GM10248 (cell line): Measurements from ENCODE around the gene LGALS12.

ENCODE experiments used
- CTCF ChIA-PET: fragments of 300-600 bp; sonication (Branson Sonifier 250); formaldehyde crosslinking; extraction: SDS; loops from one replicate; lab custom pipeline; 2021; ENCODE audit warnings: antibody characterized with exemption; lab: Yijun Ruan, JAX
- POLR2A ChIA-PET: fragments of 350-650 bp; sonication (Branson Sonifier 250); formaldehyde crosslinking; extraction: SDS; loops from one replicate; lab custom pipeline; 2020; ENCODE audit warnings: antibody characterized with exemption; lab: Yijun Ruan, JAX
- DNase-seq: peaks from one replicate; pipeline ENCODE4 v3.0.0; 2012; ENCODE audit errors: extremely low spot score
- CTCF ChIP-seq: IDR thresholded peaks from 2 replicates; pipeline ENCODE4 v1.5.1; 2012; ENCODE audit warnings: mild to moderate bottlenecking, low read depth; ENCODE audit errors: extremely low read depth, missing control alignments, control extremely low read depth

The LGALS12 gene

GRCh38 chr11:63505857-63506528 is at the start of gene LGALS12:
Gene LGALS12, plus strand, starts transcription at chr11:63506084. Its CDS starts 375 bp downstream, at chr11:63506459.
- CTCF ChIA-PET: interaction anchor here (1.0 to 4.0 kb wide), 4 partner anchors 10 to 134 kb away, joined by 3 to 25 read pairs (median 4); no protein-coding TSS in a partner anchor
- POLR2A ChIA-PET: no interaction called here
- DNase-seq: peak; percentile 19
- TF ChIP-seq CTCF: no peak

DNA sequence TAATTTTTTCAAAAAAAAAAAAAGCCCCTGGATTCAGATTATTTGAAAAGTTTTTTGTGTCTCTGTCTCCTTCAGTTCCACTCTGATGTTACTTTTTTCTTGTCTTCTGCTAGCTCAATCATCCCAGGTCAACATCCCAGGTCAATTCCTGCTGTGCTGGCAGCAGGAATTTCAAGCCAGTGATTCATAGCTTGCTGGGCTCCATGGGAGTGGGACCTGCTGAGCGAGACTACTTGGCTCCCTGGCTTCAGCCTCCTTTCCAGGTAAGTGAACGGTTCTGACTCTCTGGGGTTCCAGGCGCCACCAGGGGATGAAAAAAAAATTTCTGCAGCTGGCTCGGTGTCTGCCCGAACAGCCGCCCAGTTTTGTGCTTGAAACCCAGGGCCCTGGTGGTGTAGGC is 46.3 kb upstream of the LGALS12 start:
- TF ChIP-seq CTCF: no peak
- ChIA-PET CTCF (no interaction called here), POLR2A (no interaction called here)
- no peak for DNase-seq

DNA sequence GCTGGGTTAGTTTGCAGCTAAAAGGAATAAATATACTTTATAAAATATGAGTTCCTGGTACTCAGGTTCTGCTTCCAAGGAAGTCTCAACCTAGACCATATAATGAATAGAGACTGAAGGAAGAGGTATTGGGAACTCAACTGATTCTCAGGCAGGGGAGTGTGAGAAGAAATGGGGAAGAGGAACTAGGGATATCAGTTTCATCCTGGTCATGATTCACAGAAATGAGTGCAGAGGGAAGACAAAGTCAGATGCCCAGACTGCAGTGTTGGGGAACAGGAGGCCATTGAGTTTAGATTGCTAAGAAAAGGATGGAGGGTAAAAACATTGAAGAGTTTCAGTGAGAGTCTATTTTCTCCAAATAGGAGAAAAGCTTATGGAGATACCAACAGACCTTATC is 43.7 kb upstream of the LGALS12 start:
- ChIA-PET POLR2A (no interaction called here), CTCF (no interaction called here)
- TF ChIP-seq CTCF: no peak
- DNase-seq: no peak

DNA sequence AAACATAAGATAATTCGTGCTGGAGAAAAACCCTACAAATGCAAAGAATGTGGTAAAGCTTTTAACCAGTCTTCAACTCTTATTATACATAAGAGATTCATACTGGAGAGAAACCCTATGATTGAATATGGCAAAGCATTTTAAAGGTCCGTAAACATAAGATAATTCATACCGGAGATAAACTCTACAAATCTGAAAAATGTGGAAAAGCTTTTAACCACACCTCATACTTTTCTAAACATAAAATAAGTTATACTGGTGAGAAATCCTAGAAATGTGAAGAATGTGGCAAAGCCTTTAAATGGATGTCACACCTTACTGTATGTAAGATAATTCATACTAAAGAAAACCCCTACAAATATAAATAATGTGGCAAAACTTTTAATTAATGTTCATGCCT is 35.6 kb upstream of the LGALS12 start:
- ChIA-PET POLR2A (no interaction called here), CTCF (no interaction called here)
- no peak for TF ChIP-seq CTCF
- no peak for DNase-seq

GRCh38 chr11:63472372-63472771 is 33.5 kb upstream of the LGALS12 start:
- ChIA-PET POLR2A (no interaction called here), CTCF (no interaction called here)
- no peak for TF ChIP-seq CTCF
- DNase-seq: no peak

DNA sequence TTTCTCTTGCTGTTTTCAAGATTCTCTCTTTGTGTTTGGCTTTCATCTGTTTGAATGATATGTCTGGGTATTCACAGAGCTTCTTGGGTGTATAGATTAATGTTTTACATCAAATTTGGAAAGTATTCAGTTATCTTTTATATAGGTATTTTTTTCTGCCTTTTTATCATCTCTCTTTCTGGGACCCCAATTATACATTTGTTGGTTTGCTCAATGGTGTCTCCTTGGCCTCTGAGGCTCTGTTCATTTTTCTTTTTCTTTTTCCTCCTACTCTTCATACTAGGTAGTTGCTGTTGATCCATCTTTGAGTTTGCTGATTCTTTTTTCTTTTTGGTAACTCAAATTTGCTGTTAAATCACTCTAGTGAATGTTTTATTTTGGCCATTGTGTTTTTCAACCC is 29.3 kb upstream of the LGALS12 start:
- POLR2A ChIA-PET: no interaction called here
- CTCF ChIA-PET: no interaction called here
- no peak for TF ChIP-seq CTCF
- no peak for DNase-seq
